ENCODE measurements around the gene HOOK2.

HOOK2 gene

GRCh38 chr19:12766051-12766521 is 9.3 kb downstream of the HOOK2 start (continued):
- TF ChIP-seq ZNF341 (tag by site-specific recombination; IDR thresholded peaks at IDR 0.05; ENCODE audit: low read depth) (peak; percentile 96), ZNF174 (tag by site-specific recombination; IDR thresholded peaks at IDR 0.05) (no peak), ZNF214 (tag by site-specific recombination; IDR thresholded peaks at IDR 0.05; ENCODE audit: borderline replicate concordance) (no peak)

- Histone ChIP-seq H3K4me3 (ENCODE audit: low read depth, low read length) (no peak overlapping the region), H3K9me3 (ENCODE audit: control insufficient read depth, insufficient read depth, low read depth, low read length) (no peaks in the 10 kb centered on the region), H3K36me3 (ENCODE audit: control insufficient read depth in 2 of 2, insufficient read depth in 1 of 2, low read length in 2 of 2) (peaks cover 0 to 25% of the 10 kb centered on the region in 2 experiments; a peak in 2 of 3 replicates), H3K4me1 (ENCODE audit: control insufficient read depth, insufficient read depth, low read length) (no peaks in the 10 kb centered on the region), H3K27ac (ENCODE audit: extremely low read depth, low read depth, low read length) (no peak overlapping the region)
- CTCF ChIA-PET, result interaction anchor here (0.7 to 14.1 kb wide), 11 partner anchors 9 to 304 kb away, joined by 3 to 386 read pairs (median 7); partner anchors contain the start of genes JUNB, PRDX2, RNASEH2A and THSD8
- POLR2A ChIA-PET, result interaction anchor here (1.2 to 1.4 kb wide), 2 partner anchors 43 to 83 kb away, joined by 3 to 7 read pairs; no protein-coding TSS in a partner anchor
- no peak for TF ChIP-seq ZNF560 (tag by site-specific recombination; IDR thresholded peaks at IDR 0.05; ENCODE audit: borderline replicate concordance)
- no peak for TF ChIP-seq ZNF837 (tag by site-specific recombination; IDR thresholded peaks at IDR 0.05)
- TF ChIP-seq ZNF530 (tag by site-specific recombination; IDR thresholded peaks at IDR 0.05; ENCODE audit: low read depth), result no peak
- TF ChIP-seq MZF1 (tag by site-specific recombination; IDR thresholded peaks at IDR 0.05; ENCODE audit: borderline replicate concordance), result no peak
- no peak for TF ChIP-seq CTCF (tag by site-specific recombination; IDR thresholded peaks at IDR 0.05)
- no peak for TF ChIP-seq ZNF623 (tag by site-specific recombination; IDR thresholded peaks at IDR 0.05)
- no peak for TF ChIP-seq ZNF23 (tag by site-specific recombination; IDR thresholded peaks at IDR 0.05; ENCODE audit: borderline replicate concordance)
- TF ChIP-seq PATZ1 (tag by site-specific recombination; IDR thresholded peaks at IDR 0.05), result no peak
- TF ChIP-seq ZNF501 (tag by site-specific recombination; IDR thresholded peaks at IDR 0.05), result no peak
Measured at GRCh38 chr19:12764698-12765097, 10.7 kb downstream of the HOOK2 start.

GRCh38 chr19:12763100-12763499 is 12.3 kb downstream of the HOOK2 start:
- ChIA-PET CTCF (interaction anchor here (0.7 to 14.1 kb wide), 6 partner anchors 11 to 85 kb away, joined by 3 to 386 read pairs (median 5); partner anchors contain the start of genes JUNB, PRDX2, RNASEH2A and THSD8), POLR2A (interaction anchor here (0.7 kb wide), 2 partner anchors 11 to 27 kb away, joined by 3 to 4 read pairs; no protein-coding TSS in a partner anchor)
- TF ChIP-seq ZNF596 (tag by site-specific recombination; IDR thresholded peaks at IDR 0.05) (no peak), ZNF23 (tag by site-specific recombination; IDR thresholded peaks at IDR 0.05; ENCODE audit: borderline replicate concordance) (no peak), ZNF580 (tag by site-specific recombination; IDR thresholded peaks at IDR 0.05) (no peak), ZNF16 (tag by site-specific recombination; IDR thresholded peaks at IDR 0.05; ENCODE audit: low read depth) (no peak)
- Histone ChIP-seq H3K36me3 (ENCODE audit: control insufficient read depth in 2 of 2, insufficient read depth in 1 of 2, low read length in 2 of 2) (peaks cover 0 to 23% of the 10 kb centered on the region in 2 experiments; a peak in 2 of 3 replicates), H3K4me1 (ENCODE audit: control insufficient read depth, insufficient read depth, low read length) (no peaks in the 10 kb centered on the region), H3K9me3 (ENCODE audit: control insufficient read depth, insufficient read depth, low read depth, low read length) (no peaks in the 10 kb centered on the region), H3K4me3 (ENCODE audit: low read depth, low read length) (no peak overlapping the region), H3K27ac (ENCODE audit: extremely low read depth, low read depth, low read length) (no peak overlapping the region)

Data from HEK293 (cell line).